Neural progenitor cell (in vitro differentiated cells): ENCODE results near the gene SNX9.

Source experiments
- CTCF ChIP-seq: fragments of 200-600 bp; sonication (generic); IDR thresholded peaks from 2 replicates; pipeline ENCODE4 v1.5.1; 2017; ENCODE audit warnings: antibody characterized with exemption, mild to moderate bottlenecking
- EZH2 ChIP-seq: fragments of 200-600 bp; sonication (generic); IDR thresholded peaks from 2 replicates; pipeline ENCODE4 v1.6.1; 2017; ENCODE audit warnings: antibody characterized with exemption, mild to moderate bottlenecking, moderate library complexity
- EZH2phosphoT487 ChIP-seq: fragments of 200-600 bp; sonication (generic); IDR thresholded peaks from 2 replicates; pipeline ENCODE4 v1.6.1; 2017; ENCODE audit warnings: antibody characterized with exemption

DNA sequence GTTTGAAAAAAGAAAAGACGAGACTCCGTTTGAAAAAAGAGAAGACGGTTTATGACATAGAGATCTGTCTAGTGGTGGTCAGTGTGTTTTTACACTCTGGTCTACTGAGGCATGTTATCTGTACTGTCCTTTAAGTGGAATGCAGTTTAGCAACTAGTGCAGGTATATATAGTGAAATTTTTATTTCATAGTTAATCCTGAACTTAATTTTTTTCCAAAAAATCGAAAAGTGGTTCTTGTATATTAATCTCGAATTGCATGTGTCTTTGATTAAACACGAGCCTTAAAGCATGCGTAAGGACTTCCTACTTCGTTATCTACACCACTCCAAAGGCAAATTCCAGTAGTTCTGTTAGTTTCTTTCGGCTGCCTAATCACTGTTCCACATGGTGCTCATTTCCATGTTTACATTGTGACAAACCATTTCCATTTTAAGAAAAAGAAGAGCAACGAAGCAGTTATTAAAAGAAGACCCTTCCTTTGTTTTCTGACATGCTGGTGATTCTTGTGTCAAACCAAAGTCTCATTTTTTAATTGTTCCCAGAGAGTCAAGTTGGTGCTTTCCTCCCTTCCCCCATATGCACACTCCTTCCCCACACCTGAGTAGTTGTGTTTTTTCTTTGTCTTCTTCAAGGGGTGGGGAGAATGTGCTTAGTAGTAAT, 2.3 kb downstream of the SNX9 start:
- no peak for TF ChIP-seq EZH2phosphoT487
- TF ChIP-seq CTCF: no peak
- TF ChIP-seq EZH2: no peak
